Midbrain (tissue), 1 donor: ENCODE data around the gene MORF4L1.
"Not testable (repeated sequence)": the region's sequence is repeated elsewhere in the genome, so short reads cannot be mapped to it uniquely, and the experiment has no call there.

ENCODE experiments used
- DNase-seq: peaks from one replicate; lab custom pipeline; 2025; lab: John Stamatoyannopoulos, UW

The MORF4L1 gene

GRCh38 chr15:78859971-78860719 is 12.5 kb upstream of the MORF4L1 start:
- DNase-seq: peak; percentile 84

- not testable (repeated sequence) for DNase-seq
Measured at GRCh38 chr15:78865585-78865984, 7.1 kb upstream of the MORF4L1 start.

- not testable (repeated sequence) for DNase-seq
Measured at GRCh38 chr15:78866031-78866430, 6.7 kb upstream of the MORF4L1 start.

- no peak for DNase-seq
Measured at GRCh38 chr15:78866803-78867202, 5.9 kb upstream of the MORF4L1 start.

- no peak for DNase-seq
Measured at GRCh38 chr15:78868366-78868765, 4.3 kb upstream of the MORF4L1 start.

- DNase-seq: not testable (repeated sequence)
Measured at GRCh38 chr15:78871483-78872127, 1.1 kb upstream of the MORF4L1 start.

GRCh38 chr15:78872972-78873792 is 492 bp downstream of the MORF4L1 start:
- DNase-seq: peak; percentile 81

GRCh38 chr15:78873793-78874765 is 1.4 kb downstream of the MORF4L1 start:
- DNase-seq: peak; percentile 52

- no peak for DNase-seq
Measured at GRCh38 chr15:78875107-78875914, 2.6 kb downstream of the MORF4L1 start.

- not testable (repeated sequence) for DNase-seq
Measured at GRCh38 chr15:78876954-78877353, 4.3 kb downstream of the MORF4L1 start.

GRCh38 chr15:78878356-78878755 is 5.7 kb downstream of the MORF4L1 start:
- DNase-seq: no peak

GRCh38 chr15:78879517-78880241 is 7.0 kb downstream of the MORF4L1 start:
- no peak for DNase-seq

- DNase-seq: no peak
Measured at GRCh38 chr15:78880242-78880533, 7.5 kb downstream of the MORF4L1 start.

GRCh38 chr15:78880813-78881212 is 8.1 kb downstream of the MORF4L1 start:
- DNase-seq: no peak

GRCh38 chr15:78881681-78882080 is 9.0 kb downstream of the MORF4L1 start:
- no peak for DNase-seq

- DNase-seq: no peak
Measured at GRCh38 chr15:78889000-78889399, 16.3 kb downstream of the MORF4L1 start.

GRCh38 chr15:78893538-78893937 is 20.8 kb downstream of the MORF4L1 start:
- no peak for DNase-seq

GRCh38 chr15:78895471-78895870 is 22.8 kb downstream of the MORF4L1 start:
- no peak for DNase-seq

- DNase-seq: no peak
Measured at GRCh38 chr15:78898540-78898939, 25.9 kb downstream of the MORF4L1 start.
